ENCODE results near the gene ITGA3.

ITGA3 gene

GRCh38 chr17:50133028-50133768 lies 77.3 kb downstream of the ITGA3 start:
- DNase-seq, result no peak

GRCh38 chr17:50133769-50134099 lies 77.8 kb downstream of the ITGA3 start:
- DNase-seq, result no peak

- no peak for DNase-seq
These were observed 78.5 kb downstream of the ITGA3 start for GRCh38 chr17:50134206-50135110.

GRCh38 chr17:50135316-50136095 lies 79.6 kb downstream of the ITGA3 start:
- no peak for DNase-seq

GRCh38 chr17:50136096-50136687 lies 80.3 kb downstream of the ITGA3 start:
- no peak for DNase-seq

- no peak for DNase-seq
These were observed 81.1 kb downstream of the ITGA3 start for GRCh38 chr17:50137042-50137441.

- no peak for DNase-seq
These were observed 83.4 kb downstream of the ITGA3 start for GRCh38 chr17:50139185-50139783.

Measured in activated CD4-positive, alpha-beta T cell treated with anti-CD3 and anti-CD28 coated beads for 1 hour (primary cell).